GM10847 (cell line): Measurements from ENCODE around the gene ALX4.

ENCODE experiments used
- POLR2A ChIP-seq: IDR thresholded peaks from 2 replicates; pipeline ENCODE4 v1.6.1; 2011; ENCODE audit not compliant: insufficient read length; ENCODE audit errors: extremely low read depth

The ALX4 gene

DNA sequence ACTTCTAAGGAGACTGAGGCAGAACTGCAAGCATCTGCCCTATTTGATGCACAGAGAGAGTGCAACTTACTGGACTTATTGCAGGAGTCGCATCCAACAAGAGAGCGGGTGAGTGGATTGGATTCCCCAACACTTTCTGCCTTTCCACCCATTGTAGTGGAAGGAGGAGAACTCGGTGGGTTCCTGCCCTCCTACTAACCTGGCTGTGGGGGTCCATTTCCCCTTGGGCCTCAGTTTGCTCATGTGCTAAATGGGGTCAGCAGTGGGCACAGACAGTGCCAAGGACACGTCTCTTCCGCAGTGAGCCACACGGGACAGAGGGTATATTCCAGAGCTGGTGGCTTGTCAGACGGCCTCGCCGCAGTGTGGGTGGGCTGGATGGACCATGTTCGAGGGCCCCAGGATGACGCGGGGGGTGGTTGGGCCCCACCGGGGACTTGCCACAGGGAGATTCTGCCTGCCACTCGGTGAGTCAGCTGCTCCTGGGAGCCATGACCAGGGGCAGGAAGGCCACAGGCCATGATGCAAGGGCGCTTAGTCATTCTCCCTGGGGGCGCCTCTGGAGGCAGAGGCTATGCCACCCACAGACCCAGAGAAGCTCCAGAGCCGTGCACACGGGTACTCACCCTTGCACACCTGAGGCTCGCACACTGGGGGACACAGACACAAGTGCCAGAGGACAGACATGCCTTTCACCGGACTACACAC lies 8.2 kb downstream of the ALX4 start:
- TF ChIP-seq POLR2A, result no peak

GRCh38 chr11:44300844-44301563 lies 8.9 kb downstream of the ALX4 start:
- no peak for TF ChIP-seq POLR2A

GRCh38 chr11:44298862-44299261 lies 11.1 kb downstream of the ALX4 start:
- no peak for TF ChIP-seq POLR2A

GRCh38 chr11:44290208-44290607 lies 19.7 kb downstream of the ALX4 start:
- TF ChIP-seq POLR2A, result no peak

- TF ChIP-seq POLR2A, result no peak
These were observed 21.8 kb downstream of the ALX4 start for GRCh38 chr11:44288133-44288526.

GRCh38 chr11:44286911-44287310 lies 23.0 kb downstream of the ALX4 start:
- no peak for TF ChIP-seq POLR2A

GRCh38 chr11:44286268-44286880 lies 23.6 kb downstream of the ALX4 start:
- no peak for TF ChIP-seq POLR2A

- TF ChIP-seq POLR2A, result no peak
These were observed 24.2 kb downstream of the ALX4 start for GRCh38 chr11:44285756-44286155.

GRCh38 chr11:44282620-44283019 lies 27.3 kb downstream of the ALX4 start:
- no peak for TF ChIP-seq POLR2A

DNA sequence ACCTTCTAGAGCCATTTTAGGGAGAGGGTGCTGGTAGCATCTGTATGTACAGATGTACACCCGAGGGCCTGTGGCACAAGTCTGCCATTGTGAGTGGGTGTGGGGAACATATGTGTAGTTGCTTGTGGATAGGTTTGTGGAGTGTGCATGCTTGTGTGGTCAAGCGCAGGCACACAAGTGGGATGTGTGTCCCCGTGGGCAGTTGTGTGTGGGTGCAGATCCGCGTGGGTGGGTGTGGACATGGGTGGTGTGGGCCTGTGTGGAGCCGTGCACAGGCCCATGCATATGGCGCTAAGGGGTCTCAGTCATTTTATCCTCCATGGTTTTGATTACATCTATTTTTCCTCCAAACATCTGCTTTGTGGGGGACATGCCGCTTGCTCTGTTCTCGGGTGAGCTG lies 28.8 kb downstream of the ALX4 start:
- TF ChIP-seq POLR2A, result no peak

GRCh38 chr11:44280257-44280656 lies 29.7 kb downstream of the ALX4 start:
- no peak for TF ChIP-seq POLR2A

GRCh38 chr11:44279483-44279882 lies 30.5 kb downstream of the ALX4 start:
- TF ChIP-seq POLR2A, result no peak

DNA sequence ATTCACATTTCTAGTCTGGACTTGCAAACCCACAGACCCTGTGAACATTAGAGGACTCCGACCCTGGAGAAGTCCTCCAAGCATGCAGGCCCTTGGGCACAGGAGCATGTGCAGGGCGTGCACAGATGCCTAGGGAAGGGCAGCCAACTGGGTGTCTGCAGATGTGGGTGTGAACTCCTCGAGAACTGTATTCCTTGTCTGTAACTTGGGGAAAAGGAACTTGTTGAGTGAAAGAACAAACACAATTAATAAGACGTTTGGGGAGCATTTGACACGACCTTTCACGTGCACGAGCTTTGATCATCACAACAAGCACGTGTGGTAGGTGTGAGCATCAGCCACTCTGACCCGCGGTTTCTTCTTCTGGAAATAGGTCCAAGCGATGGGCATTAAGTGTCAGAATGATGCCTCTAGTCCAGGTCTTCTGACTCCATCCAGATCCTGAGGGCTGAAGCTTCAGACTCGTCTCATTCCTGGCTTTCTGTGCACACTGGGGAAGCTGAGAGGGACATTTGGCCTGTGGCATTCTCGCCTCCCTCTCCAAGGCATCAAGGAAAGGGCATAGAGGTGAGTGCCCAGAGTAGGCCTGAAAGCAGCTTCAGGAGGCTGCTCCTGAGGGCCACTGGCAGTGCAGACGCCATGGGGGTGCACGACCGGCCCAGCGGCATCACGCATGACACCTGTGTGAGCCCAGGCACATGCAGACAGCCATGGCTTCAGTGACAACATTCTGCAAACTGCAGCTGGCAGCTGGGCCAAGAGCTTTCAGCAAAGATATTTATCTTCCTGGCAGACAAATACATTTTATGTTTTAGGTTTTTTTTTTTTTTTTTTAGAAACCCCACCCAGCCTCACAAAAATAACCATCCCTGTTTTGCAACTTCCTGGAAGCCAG lies 32.5 kb downstream of the ALX4 start:
- TF ChIP-seq POLR2A, result no peak

- TF ChIP-seq POLR2A, result no peak
These were observed 33.9 kb downstream of the ALX4 start for GRCh38 chr11:44275961-44276550.

- TF ChIP-seq POLR2A, result no peak
These were observed 34.7 kb downstream of the ALX4 start for GRCh38 chr11:44275241-44275640.

DNA sequence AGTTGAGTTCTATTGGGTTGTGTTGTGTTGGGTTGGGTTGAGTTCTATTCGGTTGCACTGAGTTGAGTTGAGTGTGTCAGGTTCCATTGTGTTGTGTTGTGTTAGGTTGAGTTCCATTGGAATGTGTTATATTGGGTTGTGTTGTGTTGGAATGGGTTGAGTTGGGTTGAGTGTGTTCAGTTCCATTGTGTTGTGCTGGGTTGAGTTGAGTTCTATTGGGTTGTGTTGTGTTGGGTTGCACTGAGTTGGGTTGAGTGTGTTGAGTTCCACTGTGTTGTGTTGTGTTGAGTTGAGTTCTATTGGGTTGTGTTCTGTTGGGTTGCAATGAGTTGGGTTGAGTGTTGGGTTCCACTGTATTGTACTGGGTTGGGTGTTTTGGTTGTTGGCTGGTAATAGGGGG lies 35.5 kb downstream of the ALX4 start:
- no peak for TF ChIP-seq POLR2A

GRCh38 chr11:44271286-44271685 lies 38.7 kb downstream of the ALX4 start:
- TF ChIP-seq POLR2A, result no peak
